Effector memory CD4-positive, alpha-beta T cell (primary cell): ENCODE measurements around the gene SPRY1.

Experiments
- DNase-seq, 3 donors: peaks; one replicate each; pipeline ENCODE4 v3.0.0-alpha.2; 2020
- H3K27ac ChIP-seq: 2 replicates; pipeline ENCODE4 v1.7.0; 2013; ENCODE audit warnings: mild to moderate bottlenecking, low read length, moderate library complexity; ENCODE audit not compliant: insufficient read depth, poor library complexity, severe bottlenecking
- H3K27me3 ChIP-seq: replicated peaks from 2 replicates; pipeline ENCODE4 v1.7.0; 2013; ENCODE audit warnings: mild to moderate bottlenecking, low read length; ENCODE audit not compliant: insufficient read depth, control insufficient read depth, poor library complexity, severe bottlenecking
- H3K36me3 ChIP-seq: 2 replicates; pipeline ENCODE4 v1.7.0; 2013; ENCODE audit warnings: mild to moderate bottlenecking, low read length, moderate library complexity; ENCODE audit not compliant: control insufficient read depth, insufficient read depth
- H3K4me1 ChIP-seq: 2 replicates; pipeline ENCODE4 v1.7.0; 2013; ENCODE audit warnings: low read length, mild to moderate bottlenecking; ENCODE audit not compliant: control insufficient read depth, insufficient read depth, poor library complexity, severe bottlenecking
- H3K4me3 ChIP-seq: 2 replicates; pipeline ENCODE4 v1.7.0; 2013; ENCODE audit warnings: low read length, low read depth, mild to moderate bottlenecking; ENCODE audit not compliant: insufficient read depth, poor library complexity, severe bottlenecking
- H3K9me3 ChIP-seq: 2 replicates; pipeline ENCODE4 v1.7.0; 2013; ENCODE audit warnings: mild to moderate bottlenecking, low read length, moderate library complexity; ENCODE audit not compliant: control insufficient read depth

Gene SPRY1

GRCh38 chr4:123408471-123409084 lies 12.0 kb downstream of the SPRY1 start:
- H3K9me3 ChIP-seq: no peaks in the 10 kb centered on the region
- no peak overlapping the region for H3K27ac ChIP-seq
- no peak for DNase-seq
- H3K27me3 ChIP-seq: no peaks in the 10 kb centered on the region
- H3K4me1 ChIP-seq: no peaks in the 10 kb centered on the region
- no peak overlapping the region for H3K4me3 ChIP-seq
- no peaks in the 10 kb centered on the region for H3K36me3 ChIP-seq

GRCh38 chr4:123409334-123409733 lies 12.7 kb downstream of the SPRY1 start:
- Histone ChIP-seq H3K4me1 (no peaks in the 10 kb centered on the region), H3K27ac (no peak overlapping the region), H3K9me3 (no peaks in the 10 kb centered on the region), H3K36me3 (no peaks in the 10 kb centered on the region), H3K4me3 (no peak overlapping the region), H3K27me3 (no peaks in the 10 kb centered on the region)
- no peak for DNase-seq

GRCh38 chr4:123411514-123411913 lies 14.9 kb downstream of the SPRY1 start:
- no peaks in the 10 kb centered on the region for H3K27me3 ChIP-seq
- H3K9me3 ChIP-seq: no peaks in the 10 kb centered on the region
- no peak overlapping the region for H3K4me3 ChIP-seq
- H3K27ac ChIP-seq: no peak overlapping the region
- no peaks in the 10 kb centered on the region for H3K4me1 ChIP-seq
- DNase-seq: no peak
- H3K36me3 ChIP-seq: no peaks in the 10 kb centered on the region

GRCh38 chr4:123412091-123412505 lies 15.5 kb downstream of the SPRY1 start:
- Histone ChIP-seq H3K9me3 (no peaks in the 10 kb centered on the region), H3K27ac (no peak overlapping the region), H3K27me3 (no peaks in the 10 kb centered on the region), H3K4me1 (no peaks in the 10 kb centered on the region), H3K36me3 (no peaks in the 10 kb centered on the region), H3K4me3 (no peak overlapping the region)
- no peak for DNase-seq

GRCh38 chr4:123412700-123413512 lies 16.3 kb downstream of the SPRY1 start:
- H3K27ac ChIP-seq: no peak overlapping the region
- no peaks in the 10 kb centered on the region for H3K36me3 ChIP-seq
- no peaks in the 10 kb centered on the region for H3K9me3 ChIP-seq
- no peak overlapping the region for H3K4me3 ChIP-seq
- DNase-seq: no peak
- no peaks in the 10 kb centered on the region for H3K27me3 ChIP-seq
- H3K4me1 ChIP-seq: no peaks in the 10 kb centered on the region

GRCh38 chr4:123415576-123415975 lies 19.0 kb downstream of the SPRY1 start:
- no peak overlapping the region for H3K27ac ChIP-seq
- no peaks in the 10 kb centered on the region for H3K4me1 ChIP-seq
- H3K36me3 ChIP-seq: no peaks in the 10 kb centered on the region
- no peaks in the 10 kb centered on the region for H3K27me3 ChIP-seq
- no peaks in the 10 kb centered on the region for H3K9me3 ChIP-seq
- DNase-seq: no peak
- H3K4me3 ChIP-seq: no peak overlapping the region

GRCh38 chr4:123415977-123416376 lies 19.4 kb downstream of the SPRY1 start:
- DNase-seq: peak in 1 of 3 donors; percentile 23
- Histone ChIP-seq H3K36me3 (no peaks in the 10 kb centered on the region), H3K4me3 (no peak overlapping the region), H3K9me3 (no peaks in the 10 kb centered on the region), H3K4me1 (no peaks in the 10 kb centered on the region), H3K27me3 (no peaks in the 10 kb centered on the region), H3K27ac (no peak overlapping the region)

- no peak for DNase-seq
- Histone ChIP-seq H3K27me3 (no peaks in the 10 kb centered on the region), H3K4me3 (no peak overlapping the region), H3K4me1 (no peaks in the 10 kb centered on the region), H3K27ac (no peak overlapping the region), H3K36me3 (no peaks in the 10 kb centered on the region), H3K9me3 (no peaks in the 10 kb centered on the region)
Measured at GRCh38 chr4:123417813-123418212, 21.2 kb downstream of the SPRY1 start.

GRCh38 chr4:123418351-123418931 lies 21.8 kb downstream of the SPRY1 start:
- no peak overlapping the region for H3K27ac ChIP-seq
- no peaks in the 10 kb centered on the region for H3K36me3 ChIP-seq
- DNase-seq: no peak
- no peaks in the 10 kb centered on the region for H3K9me3 ChIP-seq
- H3K4me3 ChIP-seq: no peak overlapping the region
- H3K27me3 ChIP-seq: no peaks in the 10 kb centered on the region
- no peaks in the 10 kb centered on the region for H3K4me1 ChIP-seq
